Measurements from ENCODE around the gene CDH23.

The CDH23 gene

DNA sequence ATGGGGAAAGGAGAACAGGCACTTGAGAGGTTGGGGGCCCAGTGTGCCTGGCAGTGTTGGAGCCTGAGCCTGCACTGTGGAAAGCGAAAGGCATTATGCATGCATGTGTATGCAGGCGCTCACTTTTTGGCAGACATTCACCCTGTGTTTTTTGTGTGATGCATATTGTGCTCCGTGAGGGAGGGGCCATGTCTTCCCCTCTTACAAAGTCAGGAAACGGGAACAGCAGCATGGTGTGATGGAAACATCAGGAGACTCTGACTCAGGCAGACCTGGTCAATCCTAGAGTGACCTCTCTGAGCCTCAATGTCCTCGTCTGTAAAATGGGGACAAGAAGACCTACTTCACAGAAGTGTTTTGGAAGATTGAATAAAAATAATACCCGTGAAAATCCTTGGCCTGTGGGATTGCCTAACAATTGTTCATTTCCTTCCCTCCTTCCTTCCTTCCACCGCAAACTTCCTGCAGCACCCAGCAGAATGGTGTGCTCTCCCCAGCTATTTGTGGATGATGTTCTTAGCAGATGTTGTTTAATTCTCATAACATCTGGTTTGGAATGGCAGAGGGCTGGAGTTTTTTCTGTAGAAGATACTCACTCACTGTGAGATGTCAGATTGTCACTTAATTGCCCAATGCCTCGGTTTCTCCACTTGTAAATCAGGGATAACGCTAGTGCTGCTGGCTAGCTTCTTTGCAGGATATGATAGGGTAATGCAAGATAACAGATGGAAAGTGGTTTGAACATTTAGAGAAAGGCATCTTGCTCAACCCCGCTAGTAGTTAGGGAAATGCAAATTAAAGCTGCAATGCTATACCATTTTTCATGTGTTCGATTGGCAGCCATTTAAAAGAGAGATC lies 39.8 kb downstream of the CDH23 start:
- Histone ChIP-seq H3K9me3 (ENCODE audit: low read length) (no peaks in the 10 kb centered on the region), H3K27me3 (ENCODE audit: control insufficient read depth in 1 of 2, insufficient read depth in 2 of 2, low read length in 2 of 2) (no peaks in the 10 kb centered on the region), H3K27ac (ENCODE audit: low read depth, low read length) (no peak overlapping the region), H3K4me1 (ENCODE audit: insufficient read depth, low read length) (no peaks in the 10 kb centered on the region), H3K36me3 (ENCODE audit: insufficient read depth, low read length) (no peaks in the 10 kb centered on the region), H3K9ac (ENCODE audit: low read length) (no peak overlapping the region), H3K4me3 (ENCODE audit: low read depth in 1 of 2, low read length in 2 of 2) (no peak overlapping the region)

- H3K36me3 ChIP-seq (ENCODE audit: insufficient read depth, low read length) = no peaks in the 10 kb centered on the region
- no peak overlapping the region for H3K27ac ChIP-seq (ENCODE audit: low read depth, low read length)
- no peaks in the 10 kb centered on the region for H3K4me1 ChIP-seq (ENCODE audit: insufficient read depth, low read length)
- no peaks in the 10 kb centered on the region for H3K27me3 ChIP-seq (ENCODE audit: control insufficient read depth in 1 of 2, insufficient read depth in 2 of 2, low read length in 2 of 2)
- no peaks in the 10 kb centered on the region for H3K9me3 ChIP-seq (ENCODE audit: low read length)
- no peak overlapping the region for H3K4me3 ChIP-seq (ENCODE audit: low read depth in 1 of 2, low read length in 2 of 2)
- no peak overlapping the region for H3K9ac ChIP-seq (ENCODE audit: low read length)
These were observed 40.9 kb downstream of the CDH23 start for GRCh38 chr10:71437537-71438092.

- Histone ChIP-seq H3K36me3 (ENCODE audit: insufficient read depth, low read length) (no peaks in the 10 kb centered on the region), H3K27me3 (ENCODE audit: control insufficient read depth in 1 of 2, insufficient read depth in 2 of 2, low read length in 2 of 2) (no peaks in the 10 kb centered on the region), H3K4me1 (ENCODE audit: insufficient read depth, low read length) (no peaks in the 10 kb centered on the region), H3K4me3 (ENCODE audit: low read depth in 1 of 2, low read length in 2 of 2) (no peak overlapping the region), H3K9me3 (ENCODE audit: low read length) (no peaks in the 10 kb centered on the region), H3K27ac (ENCODE audit: low read depth, low read length) (no peak overlapping the region), H3K9ac (ENCODE audit: low read length) (no peak overlapping the region)
These were observed 42.0 kb downstream of the CDH23 start for GRCh38 chr10:71438761-71439160.

DNA sequence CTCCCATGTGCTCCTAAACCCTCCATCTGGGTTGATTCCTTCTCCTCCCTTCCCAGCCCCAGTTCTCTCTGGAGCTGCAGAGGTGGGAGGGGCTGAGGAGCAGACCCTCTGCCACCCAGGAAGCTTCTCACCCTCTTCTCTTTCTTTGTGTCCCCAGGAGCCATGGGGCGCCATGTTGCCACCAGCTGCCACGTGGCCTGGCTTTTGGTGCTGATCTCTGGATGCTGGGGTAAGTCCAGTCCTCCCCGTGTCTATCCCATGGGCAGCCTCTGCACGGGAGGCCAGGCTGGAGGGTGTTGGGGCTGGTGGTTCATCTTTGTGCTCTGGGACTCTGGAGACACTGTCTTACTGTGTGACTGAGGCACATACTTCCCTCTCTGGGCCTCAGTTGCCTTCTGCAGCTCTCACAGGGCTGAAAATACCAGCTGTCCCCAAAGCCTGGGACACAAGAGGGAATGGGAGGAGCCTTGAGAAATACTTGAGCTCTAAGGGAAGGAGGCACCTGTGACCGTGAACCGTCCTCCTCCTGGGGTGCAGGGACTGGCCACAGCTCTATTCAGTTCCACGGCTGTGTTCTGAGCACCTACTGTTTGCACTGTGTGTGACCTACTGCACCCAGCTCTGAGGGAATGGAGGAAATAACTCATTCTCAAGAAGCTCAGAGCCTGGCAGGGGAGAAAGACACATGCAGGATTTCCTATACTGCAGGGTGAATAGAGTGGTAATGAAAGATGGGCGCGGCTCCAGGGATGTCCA lies 43.1 kb downstream of the CDH23 start:
- Histone ChIP-seq H3K9ac (ENCODE audit: low read length) (no peak overlapping the region), H3K36me3 (ENCODE audit: insufficient read depth, low read length) (no peaks in the 10 kb centered on the region), H3K27ac (ENCODE audit: low read depth, low read length) (no peak overlapping the region), H3K9me3 (ENCODE audit: low read length) (no peaks in the 10 kb centered on the region), H3K4me3 (ENCODE audit: low read depth in 1 of 2, low read length in 2 of 2) (no peak overlapping the region), H3K4me1 (ENCODE audit: insufficient read depth, low read length) (no peaks in the 10 kb centered on the region), H3K27me3 (ENCODE audit: control insufficient read depth in 1 of 2, insufficient read depth in 2 of 2, low read length in 2 of 2) (no peaks in the 10 kb centered on the region)

GRCh38 chr10:71440506-71441035 lies 43.9 kb downstream of the CDH23 start:
- no peaks in the 10 kb centered on the region for H3K27me3 ChIP-seq (ENCODE audit: control insufficient read depth in 1 of 2, insufficient read depth in 2 of 2, low read length in 2 of 2)
- H3K4me3 ChIP-seq (ENCODE audit: low read depth in 1 of 2, low read length in 2 of 2) = no peak overlapping the region
- no peaks in the 10 kb centered on the region for H3K9me3 ChIP-seq (ENCODE audit: low read length)
- H3K27ac ChIP-seq (ENCODE audit: low read depth, low read length) = no peak overlapping the region
- H3K9ac ChIP-seq (ENCODE audit: low read length) = no peak overlapping the region
- H3K4me1 ChIP-seq (ENCODE audit: insufficient read depth, low read length) = no peaks in the 10 kb centered on the region
- H3K36me3 ChIP-seq (ENCODE audit: insufficient read depth, low read length) = no peaks in the 10 kb centered on the region

DNA sequence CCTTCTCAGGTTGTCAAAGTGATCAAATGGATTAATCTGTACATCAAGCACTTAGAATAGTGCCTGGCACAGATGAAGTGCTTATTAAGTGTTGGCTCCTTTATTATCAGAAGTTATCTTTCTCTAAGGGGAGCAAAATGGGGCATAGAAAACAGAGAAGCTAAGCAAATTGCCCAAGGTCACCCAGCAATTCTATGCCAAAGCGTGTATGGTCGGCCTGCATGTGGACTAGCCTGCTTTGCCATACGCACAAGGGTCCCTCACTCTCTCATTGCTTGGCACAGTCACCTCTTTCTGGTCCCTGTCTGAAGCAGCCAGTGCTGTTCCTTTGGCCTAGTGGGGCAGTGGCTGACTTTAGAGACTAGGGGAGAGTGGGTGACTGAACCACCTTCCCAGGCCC lies 45.3 kb downstream of the CDH23 start:
- H3K27me3 ChIP-seq (ENCODE audit: control insufficient read depth in 1 of 2, insufficient read depth in 2 of 2, low read length in 2 of 2) = no peaks in the 10 kb centered on the region
- H3K36me3 ChIP-seq (ENCODE audit: insufficient read depth, low read length) = no peaks in the 10 kb centered on the region
- H3K9me3 ChIP-seq (ENCODE audit: low read length) = no peaks in the 10 kb centered on the region
- no peak overlapping the region for H3K4me3 ChIP-seq (ENCODE audit: low read depth in 1 of 2, low read length in 2 of 2)
- no peak overlapping the region for H3K9ac ChIP-seq (ENCODE audit: low read length)
- H3K4me1 ChIP-seq (ENCODE audit: insufficient read depth, low read length) = no peaks in the 10 kb centered on the region
- no peak overlapping the region for H3K27ac ChIP-seq (ENCODE audit: low read depth, low read length)

DNA sequence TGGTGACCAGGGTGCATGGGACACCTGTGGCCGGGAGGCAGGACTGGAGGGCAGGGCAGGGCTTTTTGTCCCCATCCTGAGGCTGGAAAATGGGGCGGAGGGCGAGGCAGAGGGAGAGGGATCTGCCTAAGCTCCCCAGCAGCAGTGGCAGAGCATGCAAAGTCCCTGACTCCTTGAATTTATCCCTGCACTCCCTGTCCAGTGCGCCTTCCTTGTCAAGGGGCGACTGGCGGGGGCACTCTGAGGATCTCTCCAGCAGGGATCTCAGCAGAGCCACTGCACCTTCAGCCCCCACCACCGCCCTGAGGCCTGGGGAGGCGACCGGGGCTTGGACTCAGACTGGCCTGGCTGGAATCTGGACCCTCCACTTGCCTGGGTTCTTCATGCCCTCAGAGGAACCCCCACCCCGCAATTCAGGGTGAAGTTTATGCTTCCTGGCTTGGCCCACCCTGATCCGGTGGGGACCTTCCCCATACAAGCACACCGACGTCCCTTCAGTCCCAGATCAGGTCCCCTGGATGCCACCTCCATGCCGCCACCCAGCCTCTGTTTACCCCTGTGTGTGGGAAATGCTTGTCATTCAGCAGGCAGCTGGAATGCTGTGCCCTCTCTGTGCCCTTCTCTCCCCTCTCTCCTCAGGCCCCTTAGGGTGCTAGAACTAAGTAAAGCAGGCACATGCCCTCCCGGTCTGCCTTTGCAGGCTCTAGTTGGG lies 46.3 kb downstream of the CDH23 start:
- Histone ChIP-seq H3K27ac (ENCODE audit: low read depth, low read length) (no peak overlapping the region), H3K36me3 (ENCODE audit: insufficient read depth, low read length) (no peaks in the 10 kb centered on the region), H3K4me1 (ENCODE audit: insufficient read depth, low read length) (no peaks in the 10 kb centered on the region), H3K4me3 (ENCODE audit: low read depth in 1 of 2, low read length in 2 of 2) (no peak overlapping the region), H3K9ac (ENCODE audit: low read length) (no peak overlapping the region), H3K9me3 (ENCODE audit: low read length) (no peaks in the 10 kb centered on the region), H3K27me3 (ENCODE audit: control insufficient read depth in 1 of 2, insufficient read depth in 2 of 2, low read length in 2 of 2) (no peaks in the 10 kb centered on the region)

DNA sequence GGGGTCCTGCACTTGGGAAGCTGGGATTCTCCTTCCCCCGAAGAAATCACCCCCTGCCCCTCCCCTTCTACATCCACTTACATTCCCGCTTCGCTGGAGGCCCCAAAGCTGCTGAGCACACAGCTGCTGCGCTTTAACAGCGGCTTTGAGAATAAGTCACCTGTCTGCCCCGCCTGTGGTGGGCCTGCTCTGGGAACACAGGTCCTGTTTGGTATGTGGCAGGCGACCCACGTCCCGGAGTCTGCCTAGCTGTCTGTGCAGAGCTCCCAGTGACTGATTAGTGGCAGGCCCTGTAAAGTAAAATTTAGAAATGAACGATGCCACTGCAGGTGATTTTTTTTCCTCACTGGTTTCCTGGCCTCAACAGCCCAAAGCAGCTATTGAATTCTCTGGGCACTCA lies 47.0 kb downstream of the CDH23 start:
- Histone ChIP-seq H3K9me3 (ENCODE audit: low read length) (no peaks in the 10 kb centered on the region), H3K4me1 (ENCODE audit: insufficient read depth, low read length) (no peaks in the 10 kb centered on the region), H3K27ac (ENCODE audit: low read depth, low read length) (no peak overlapping the region), H3K36me3 (ENCODE audit: insufficient read depth, low read length) (no peaks in the 10 kb centered on the region), H3K27me3 (ENCODE audit: control insufficient read depth in 1 of 2, insufficient read depth in 2 of 2, low read length in 2 of 2) (no peaks in the 10 kb centered on the region), H3K4me3 (ENCODE audit: low read depth in 1 of 2, low read length in 2 of 2) (no peak overlapping the region), H3K9ac (ENCODE audit: low read length) (no peak overlapping the region)

GRCh38 chr10:71444284-71445054 lies 47.7 kb downstream of the CDH23 start:
- Histone ChIP-seq H3K4me1 (ENCODE audit: insufficient read depth, low read length) (no peaks in the 10 kb centered on the region), H3K4me3 (ENCODE audit: low read depth in 1 of 2, low read length in 2 of 2) (no peak overlapping the region), H3K9me3 (ENCODE audit: low read length) (no peaks in the 10 kb centered on the region), H3K9ac (ENCODE audit: low read length) (no peak overlapping the region), H3K27me3 (ENCODE audit: control insufficient read depth in 1 of 2, insufficient read depth in 2 of 2, low read length in 2 of 2) (no peaks in the 10 kb centered on the region), H3K27ac (ENCODE audit: low read depth, low read length) (no peak overlapping the region), H3K36me3 (ENCODE audit: insufficient read depth, low read length) (no peaks in the 10 kb centered on the region)

DNA sequence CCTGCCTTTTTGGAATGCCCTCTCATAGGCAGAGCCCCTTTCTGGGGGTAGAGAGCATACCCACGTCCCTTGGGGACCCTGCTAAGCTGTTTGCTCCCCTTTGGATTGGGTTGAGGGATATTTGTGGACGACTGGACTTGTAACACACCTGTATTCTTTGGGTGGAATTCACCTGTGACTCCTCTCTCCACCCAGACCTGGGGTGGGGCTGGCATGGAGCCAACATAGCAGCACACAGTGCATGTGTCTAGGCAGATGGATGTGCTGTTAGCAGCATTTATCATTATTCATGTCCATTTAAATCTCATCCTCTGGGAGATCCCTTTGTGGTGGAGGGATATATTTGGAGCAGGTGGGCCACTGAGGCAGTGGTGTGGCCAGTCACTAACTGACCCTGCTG lies 51.0 kb downstream of the CDH23 start:
- Histone ChIP-seq H3K27me3 (ENCODE audit: control insufficient read depth in 1 of 2, insufficient read depth in 2 of 2, low read length in 2 of 2) (no peaks in the 10 kb centered on the region), H3K9me3 (ENCODE audit: low read length) (no peaks in the 10 kb centered on the region), H3K4me1 (ENCODE audit: insufficient read depth, low read length) (no peaks in the 10 kb centered on the region), H3K36me3 (ENCODE audit: insufficient read depth, low read length) (no peaks in the 10 kb centered on the region), H3K9ac (ENCODE audit: low read length) (no peak overlapping the region), H3K27ac (ENCODE audit: low read depth, low read length) (no peak overlapping the region), H3K4me3 (ENCODE audit: low read depth in 1 of 2, low read length in 2 of 2) (no peak overlapping the region)
